HEK293T (cell line): ENCODE results near the gene GNLY.

Experiments
- CTCF ChIA-PET: fragments of 350-600 bp; formaldehyde crosslinking; extraction: SDS; loops from one replicate; lab custom pipeline; 2021; ENCODE audit warnings: antibody characterized with exemption, inconsistent platforms; lab: Yijun Ruan, JAX
- POLR2A ChIA-PET: fragments of 350-600 bp; formaldehyde crosslinking; extraction: SDS; loops from one replicate; lab custom pipeline; 2020; ENCODE audit warnings: antibody characterized with exemption, inconsistent platforms; lab: Yijun Ruan, JAX
- DNase-seq: peaks from one replicate; pipeline ENCODE4 v3.0.0; 2012; ENCODE audit warnings: mixed read lengths; ENCODE audit errors: extremely low spot score
- ARNT ChIP-seq: fragments of 450-650 bp; IDR thresholded peaks from 2 replicates; pipeline ENCODE4 v1.6.1; 2017; ENCODE audit warnings: mild to moderate bottlenecking
- BHLHE40 ChIP-seq: fragments of 450-650 bp; IDR thresholded peaks from 2 replicates; pipeline ENCODE4 v1.6.1; 2016; ENCODE audit warnings: mild to moderate bottlenecking, moderate library complexity, borderline replicate concordance
- CTBP1 ChIP-seq: fragments of 450-650 bp; IDR thresholded peaks from 2 replicates; pipeline ENCODE4 v1.6.1; 2016; ENCODE audit warnings: borderline replicate concordance
- ELF4 ChIP-seq: fragments of 450-650 bp; IDR thresholded peaks from 2 replicates; pipeline ENCODE4 v1.6.1; 2017; ENCODE audit warnings: antibody characterized with exemption
- FOXA1 ChIP-seq: fragments of 450-650 bp; IDR thresholded peaks from 2 replicates; pipeline ENCODE4 v1.6.1; 2016; ENCODE audit warnings: mild to moderate bottlenecking
- FOXK2 ChIP-seq: fragments of 450-650 bp; IDR thresholded peaks from 2 replicates; pipeline ENCODE4 v1.6.1; 2016; ENCODE audit warnings: mild to moderate bottlenecking
- FOXM1 ChIP-seq: fragments of 450-650 bp; IDR thresholded peaks from 2 replicates; pipeline ENCODE4 v1.6.1; 2017; ENCODE audit warnings: mild to moderate bottlenecking, borderline replicate concordance
- HDGF ChIP-seq: fragments of 450-650 bp; IDR thresholded peaks from 2 replicates; pipeline ENCODE4 v1.6.1; 2017; ENCODE audit warnings: antibody characterized with exemption, borderline replicate concordance
- L3MBTL2 ChIP-seq: fragments of 450-650 bp; conservative IDR thresholded peaks from 2 replicates; pipeline ENCODE4 v1.6.1; 2016; ENCODE audit warnings: mild to moderate bottlenecking
- LEF1 ChIP-seq: fragments of 450-650 bp; IDR thresholded peaks from 2 replicates; pipeline ENCODE4 v1.6.1; 2017; ENCODE audit warnings: mild to moderate bottlenecking, borderline replicate concordance
- NFRKB ChIP-seq: fragments of 450-650 bp; IDR thresholded peaks from 2 replicates; pipeline ENCODE4 v1.6.1; 2016; ENCODE audit warnings: mild to moderate bottlenecking, moderate library complexity
- PKNOX1 ChIP-seq: fragments of 450-650 bp; IDR thresholded peaks from 2 replicates; pipeline ENCODE4 v1.6.1; 2016
- SP1 ChIP-seq: fragments of 450-650 bp; IDR thresholded peaks from 2 replicates; pipeline ENCODE4 v1.6.1; 2017
- SUZ12 ChIP-seq: fragments of 450-650 bp; IDR thresholded peaks from 2 replicates; pipeline ENCODE4 v1.6.1; 2016; ENCODE audit warnings: mild to moderate bottlenecking
- TARDBP ChIP-seq: fragments of 450-650 bp; IDR thresholded peaks from 2 replicates; pipeline ENCODE4 v1.6.1; 2016
- ZNF384 ChIP-seq: fragments of 450-650 bp; IDR thresholded peaks from 2 replicates; pipeline ENCODE4 v1.6.1; 2016

The GNLY gene

GRCh38 chr2:85649201-85650190, 44.7 kb upstream of the GNLY start:
- TF ChIP-seq ELF4 (no peak), SUZ12 (no peak), ZNF384 (no peak), TARDBP (no peak), FOXM1 (no peak), FOXK2 (no peak), L3MBTL2 (no peak), HDGF (no peak), ARNT (no peak), CTBP1 (no peak), BHLHE40 (no peak), NFRKB (no peak), SP1 (no peak), LEF1 (no peak), PKNOX1 (no peak)
- ChIA-PET POLR2A (interaction anchor here (1.3 kb wide), 1 partner anchor 12 kb away, joined by 3 read pairs; no protein-coding TSS in a partner anchor), CTCF (interaction anchor here (0.7 to 5.6 kb wide), 2 partner anchors 13 to 165 kb away, joined by 3 to 40 read pairs; no protein-coding TSS in a partner anchor)
- DNase-seq: no peak

- POLR2A ChIA-PET: no interaction called here
- CTCF ChIA-PET: interaction anchor here (5.6 kb wide), 1 partner anchor 14 kb away, joined by 40 read pairs; no protein-coding TSS in a partner anchor
- TF ChIP-seq LEF1 (no peak), ARNT (no peak), TARDBP (no peak), FOXM1 (no peak), SP1 (no peak), L3MBTL2 (no peak), NFRKB (no peak), SUZ12 (no peak), CTBP1 (no peak), PKNOX1 (no peak), HDGF (no peak)
Measured at GRCh38 chr2:85650456-85650855, 43.7 kb upstream of the GNLY start.

GRCh38 chr2:85651097-85651496, 43.1 kb upstream of the GNLY start:
- TF ChIP-seq L3MBTL2: no peak
- TF ChIP-seq BHLHE40: no peak
- TF ChIP-seq LEF1: no peak
- TF ChIP-seq CTBP1: no peak
- TF ChIP-seq TARDBP: no peak
- no peak for TF ChIP-seq FOXA1
- ChIA-PET CTCF (no interaction called here), POLR2A (no interaction called here)
- no peak for DNase-seq

More at GRCh38 chr2:85650456-85650855, 43.7 kb upstream of the GNLY start:
- no peak for DNase-seq

- TF ChIP-seq CTBP1: no peak
- TF ChIP-seq LEF1: no peak
- TF ChIP-seq FOXK2: no peak
- TF ChIP-seq SP1: no peak
- TF ChIP-seq NFRKB: no peak
- no peak for TF ChIP-seq TARDBP
- TF ChIP-seq L3MBTL2: no peak
- ChIA-PET CTCF (no interaction called here), POLR2A (no interaction called here)
- DNase-seq: no peak
Measured at GRCh38 chr2:85652056-85652455, 42.1 kb upstream of the GNLY start.

GRCh38 chr2:85653996-85654395, 40.2 kb upstream of the GNLY start:
- POLR2A ChIA-PET: no interaction called here
- no peak for DNase-seq
- CTCF ChIA-PET: no interaction called here
- TF ChIP-seq TARDBP (no peak), ZNF384 (no peak), ARNT (no peak), ELF4 (no peak), HDGF (no peak), SUZ12 (no peak), FOXA1 (no peak), PKNOX1 (no peak), SP1 (no peak), L3MBTL2 (no peak), FOXK2 (no peak), BHLHE40 (no peak), NFRKB (no peak), LEF1 (no peak), CTBP1 (no peak)
